ENCODE measurements around the gene VASN.

- TF ChIP-seq CTCF (IDR thresholded peaks at IDR 0.05): no peak
- no peak for TF ChIP-seq POLR2A (IDR thresholded peaks at IDR 0.05)
Observed at GRCh38 chr16:4426021-4426684, 54.5 kb downstream of the VASN start.

All from body of pancreas (tissue), 4 donors.